GM10266 (cell line): ENCODE results near the gene TGM2.

ENCODE experiments used
- DNase-seq: peaks from one replicate; pipeline ENCODE4 v3.0.0; 2012; ENCODE audit errors: extremely low spot score
- CTCF ChIP-seq: IDR thresholded peaks from 2 replicates; pipeline ENCODE4 v1.5.1; 2012; ENCODE audit warnings: mild to moderate bottlenecking, low read depth; ENCODE audit not compliant: control insufficient read depth, insufficient read depth; ENCODE audit errors: missing control alignments

TGM2 gene

GRCh38 chr20:38192323-38192885 is 27.3 kb upstream of the TGM2 start:
- TF ChIP-seq CTCF, result no peak
- no peak for DNase-seq

- DNase-seq, result no peak
- TF ChIP-seq CTCF, result no peak
Measured at GRCh38 chr20:38191654-38192053, 26.6 kb upstream of the TGM2 start.

GRCh38 chr20:38190936-38191371 is 25.9 kb upstream of the TGM2 start:
- no peak for DNase-seq
- no peak for TF ChIP-seq CTCF

GRCh38 chr20:38190166-38190565 is 25.1 kb upstream of the TGM2 start:
- no peak for DNase-seq

GRCh38 chr20:38187517-38187916 is 22.4 kb upstream of the TGM2 start:
- DNase-seq, result no peak
- no peak for TF ChIP-seq CTCF

More at GRCh38 chr20:38190166-38190565, 25.1 kb upstream of the TGM2 start:
- TF ChIP-seq CTCF, result no peak

GRCh38 chr20:38186788-38187221 is 21.7 kb upstream of the TGM2 start:
- DNase-seq, result no peak
- no peak for TF ChIP-seq CTCF

GRCh38 chr20:38184101-38184500 is 19.0 kb upstream of the TGM2 start:
- no peak for TF ChIP-seq CTCF
- DNase-seq, result no peak
